IPS-20b (cell line): ENCODE measurements around the gene MLH3.
"Not testable (repeated sequence)": the region's sequence is repeated elsewhere in the genome, so short reads cannot be mapped to it uniquely, and the experiment has no call there.

Experiments used
- H3K27ac ChIP-seq: one replicate; pipeline ENCODE4 v1.5.1; 2013; ENCODE audit warnings: low read length
- H3K27me3 ChIP-seq: 2 replicates; pipeline ENCODE4 v1.6.1; 2013; ENCODE audit warnings: mild to moderate bottlenecking, low read length, inconsistent platforms; ENCODE audit not compliant: insufficient read depth
- H3K36me3 ChIP-seq: 2 replicates; pipeline ENCODE4 v1.6.1; 2013; ENCODE audit warnings: low read depth, mild to moderate bottlenecking, inconsistent platforms, low read length, moderate library complexity; ENCODE audit not compliant: insufficient read depth
- H3K4me1 ChIP-seq: 2 replicates; pipeline ENCODE4 v1.6.1; 2013; ENCODE audit warnings: mild to moderate bottlenecking, control low read depth, inconsistent platforms, low read length, moderate library complexity; ENCODE audit not compliant: insufficient read depth
- H3K4me3 ChIP-seq: 2 replicates; pipeline ENCODE4 v1.5.1; 2013; ENCODE audit warnings: mild to moderate bottlenecking, low read length, inconsistent platforms
- H3K9ac ChIP-seq: 2 replicates; pipeline ENCODE4 v1.6.1; 2013; ENCODE audit warnings: low read depth, mild to moderate bottlenecking, inconsistent platforms, low read length, moderate library complexity
- H3K9me3 ChIP-seq: 2 replicates; pipeline ENCODE4 v1.6.1; 2013; ENCODE audit warnings: mild to moderate bottlenecking, low read depth, low read length, inconsistent platforms; ENCODE audit not compliant: insufficient read depth

MLH3 gene

DNA sequence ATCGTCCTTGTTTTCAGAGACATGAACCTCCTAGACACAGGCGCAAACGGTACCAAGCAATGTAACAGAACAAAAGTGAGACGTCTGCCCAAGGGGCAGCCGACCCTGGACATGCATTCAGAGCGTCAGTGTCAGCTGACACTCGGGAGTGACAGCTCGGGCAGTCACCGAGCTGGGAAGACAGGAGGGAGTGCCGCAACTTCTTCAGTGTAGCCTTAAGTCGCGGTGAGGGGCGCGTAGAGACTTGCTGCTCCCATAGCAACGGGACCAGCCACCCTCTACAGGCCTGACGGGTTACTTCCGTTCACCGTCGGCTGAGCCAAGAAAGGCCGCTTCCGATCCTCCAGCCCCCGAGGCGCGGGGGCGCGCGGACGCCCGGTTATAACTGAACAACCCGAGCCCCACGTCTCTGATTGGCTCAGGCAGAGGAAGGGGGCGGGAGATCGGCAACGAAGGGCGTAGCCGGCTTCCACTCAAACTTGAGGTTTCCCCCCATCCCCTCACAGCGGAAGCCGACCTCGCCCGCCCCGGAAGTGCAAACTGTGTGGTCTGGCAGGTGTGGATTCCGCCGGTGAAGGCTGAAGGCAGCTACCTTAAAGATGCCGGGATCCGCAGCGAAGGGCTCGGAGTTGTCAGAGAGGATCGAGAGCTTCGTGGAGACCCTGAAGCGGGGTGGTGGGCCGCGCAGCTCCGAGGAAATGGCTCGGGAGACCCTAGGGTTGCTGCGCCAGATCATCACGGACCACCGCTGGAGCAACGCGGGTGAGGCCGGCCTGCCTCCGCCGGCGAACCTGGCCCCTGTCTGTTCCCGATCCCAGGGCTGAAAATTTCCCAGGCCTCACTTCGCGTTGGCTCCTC lies 48.6 kb downstream of the MLH3 start, which contains the start of gene EIF2B2:
TSS of gene EIF2B2 (plus strand) at position 530 of the 858 bp plus-strand sequence. CDS start at position 600, 70 bp downstream.
- Histone ChIP-seq H3K4me3 (peak within 1 kb of the TSS; percentile 89), H3K9ac (peak within 1 kb of the TSS; percentile 76), H3K27ac (no peak within 1 kb of the TSS), H3K27me3 (no peaks in the 10 kb centered on the region), H3K9me3 (0 out of 2 replicates have a peak, but pooled peaks cover 2% of the 10 kb centered on the region), H3K36me3 (peaks cover 29% of the 10 kb centered on the region), H3K4me1 (peaks cover 7% of the 10 kb centered on the region)

DNA sequence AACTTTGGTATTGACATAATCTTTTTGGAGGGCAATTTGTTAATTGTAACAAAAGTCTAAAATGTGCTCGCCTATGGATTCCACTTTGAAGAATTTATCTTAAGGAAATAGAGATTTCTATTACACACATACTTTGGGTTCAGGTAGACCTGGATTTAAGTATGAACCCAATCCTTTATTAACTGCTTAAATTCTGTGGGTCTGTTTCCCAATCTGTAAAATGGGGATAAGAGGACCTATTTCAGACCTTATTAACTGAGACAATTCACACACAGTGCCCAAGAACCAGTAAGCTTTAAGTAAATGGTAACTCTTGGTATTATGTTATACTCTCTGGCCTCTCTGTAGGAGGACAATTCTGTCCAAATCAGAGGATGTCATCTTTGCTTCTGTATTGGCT lies 49.4 kb downstream of the MLH3 start:
- 0 out of 2 replicates have a peak, but pooled peaks cover 2% of the 10 kb centered on the region for H3K9me3 ChIP-seq
- no peak overlapping the region for H3K27ac ChIP-seq
- no peak overlapping the region; the same call in 1 of the 2 replicates for H3K9ac ChIP-seq
- H3K4me3 ChIP-seq = peak overlapping the region; percentile 89
- no peaks in the 10 kb centered on the region for H3K27me3 ChIP-seq
- H3K36me3 ChIP-seq = peaks cover 22% of the 10 kb centered on the region
- peaks cover 7% of the 10 kb centered on the region for H3K4me1 ChIP-seq

DNA sequence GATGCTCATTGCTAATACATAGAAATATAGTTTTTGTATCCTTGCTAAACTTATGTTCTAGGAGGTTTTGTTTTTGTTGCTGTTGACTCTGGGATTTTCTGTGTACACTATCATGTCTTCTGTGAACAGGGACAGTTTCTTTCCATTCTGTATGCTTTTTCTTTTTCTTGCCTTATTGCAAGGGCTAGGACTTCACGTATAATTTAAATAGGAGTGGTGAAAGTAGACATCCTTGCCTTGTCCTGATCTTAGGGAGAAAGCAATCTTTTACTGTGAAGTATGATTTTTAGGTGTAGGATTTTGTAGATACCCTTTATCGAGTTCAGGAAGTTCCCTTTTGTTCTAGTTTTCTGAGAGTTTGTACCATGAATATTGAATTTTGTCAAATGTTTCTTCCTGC lies 50.0 kb downstream of the MLH3 start:
- peaks cover 15% of the 10 kb centered on the region for H3K36me3 ChIP-seq
- peaks cover 7% of the 10 kb centered on the region for H3K4me1 ChIP-seq
- H3K4me3 ChIP-seq = no peak overlapping the region; the same call in 1 of the 2 replicates
- no peaks in the 10 kb centered on the region for H3K27me3 ChIP-seq
- H3K27ac ChIP-seq = no peak overlapping the region
- 0 out of 2 replicates have a peak, but pooled peaks cover 2% of the 10 kb centered on the region for H3K9me3 ChIP-seq
- no peak overlapping the region for H3K9ac ChIP-seq

DNA sequence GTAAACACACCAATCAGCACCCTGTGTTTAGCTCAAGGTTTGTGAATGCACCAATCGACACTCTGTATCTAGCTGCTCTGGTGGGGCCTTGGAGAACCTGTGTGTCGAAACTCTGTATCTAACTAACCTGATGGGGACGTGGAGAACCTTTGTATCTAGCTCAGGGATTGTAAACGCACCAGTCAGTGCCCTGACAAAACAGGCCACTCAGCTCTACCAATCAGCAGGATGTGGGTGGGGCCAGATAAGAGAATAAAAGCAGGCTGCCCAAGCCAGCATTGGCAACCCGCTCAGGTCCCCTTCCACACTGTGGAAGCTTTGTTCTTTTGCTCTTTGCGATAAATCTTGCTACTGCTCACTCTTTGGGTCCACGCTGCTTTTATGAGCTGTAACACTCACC lies 55.5 kb downstream of the MLH3 start:
- not testable (repeated sequence) for H3K9ac ChIP-seq, H3K27me3 ChIP-seq, H3K4me3 ChIP-seq, H3K27ac ChIP-seq, H3K9me3 ChIP-seq, H3K4me1 ChIP-seq, H3K36me3 ChIP-seq

DNA sequence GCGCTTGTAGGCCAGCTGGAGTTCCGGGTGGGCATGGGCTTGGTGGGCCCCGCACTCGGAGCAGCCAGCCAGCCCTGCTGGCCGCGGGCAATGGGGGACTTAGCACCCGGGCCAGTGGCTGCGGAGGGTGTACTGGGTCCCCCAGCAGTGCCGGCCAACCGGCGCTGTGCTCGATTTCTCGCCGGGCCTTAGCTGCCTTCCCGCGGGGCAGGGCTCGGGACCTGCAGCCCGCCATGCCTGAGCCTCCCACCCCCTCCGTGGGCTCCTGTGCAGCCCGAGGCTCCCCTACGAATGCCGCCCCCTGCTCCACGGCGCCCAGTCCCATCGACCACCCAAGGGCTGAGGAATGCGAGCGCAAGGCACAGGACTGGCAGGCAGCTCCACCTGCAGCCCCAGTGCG lies 57.1 kb downstream of the MLH3 start:
- not testable (repeated sequence) for H3K9ac ChIP-seq, H3K9me3 ChIP-seq, H3K4me3 ChIP-seq, H3K27me3 ChIP-seq, H3K27ac ChIP-seq, H3K4me1 ChIP-seq, H3K36me3 ChIP-seq

- H3K9ac ChIP-seq = no peak overlapping the region
- no peaks in the 10 kb centered on the region; the same call in 1 of the 2 replicates for H3K4me1 ChIP-seq
- H3K27me3 ChIP-seq = no peaks in the 10 kb centered on the region
- no peak overlapping the region for H3K4me3 ChIP-seq
- H3K27ac ChIP-seq = no peak overlapping the region
- H3K36me3 ChIP-seq = no peaks in the 10 kb centered on the region
- no peaks in the 10 kb centered on the region for H3K9me3 ChIP-seq
Observed at GRCh38 chr14:74988993-74989392, 62.3 kb downstream of the MLH3 start.

- Histone ChIP-seq H3K9me3 (no peaks in the 10 kb centered on the region), H3K9ac (no peak overlapping the region), H3K27ac (no peak overlapping the region), H3K4me1 (no peaks in the 10 kb centered on the region; the same call in 1 of the 2 replicates), H3K27me3 (no peaks in the 10 kb centered on the region), H3K4me3 (no peak overlapping the region), H3K36me3 (no peaks in the 10 kb centered on the region)
Observed at GRCh38 chr14:74988131-74988530, 63.1 kb downstream of the MLH3 start.

DNA sequence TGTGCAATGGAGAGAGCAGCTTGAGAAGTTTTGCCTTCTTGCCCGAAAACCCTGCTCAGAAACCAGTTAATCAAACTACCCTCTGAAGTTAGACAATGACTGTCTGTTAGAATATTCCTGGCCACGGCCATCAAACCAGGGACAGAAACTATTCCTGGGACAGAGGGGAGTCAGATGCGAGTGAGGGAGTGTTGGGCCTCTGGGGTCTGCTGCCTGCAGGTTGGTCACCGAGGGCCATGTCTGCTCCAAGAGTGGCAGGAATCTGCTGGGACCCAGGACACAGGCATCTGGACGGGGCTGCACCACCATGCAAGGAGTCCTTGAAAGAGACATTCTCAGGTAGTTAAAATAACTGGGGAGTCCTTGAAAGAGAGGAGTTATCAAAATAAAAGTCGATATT lies 65.5 kb downstream of the MLH3 start:
- H3K27ac ChIP-seq = no peak overlapping the region
- H3K36me3 ChIP-seq = no peaks in the 10 kb centered on the region
- H3K9me3 ChIP-seq = no peaks in the 10 kb centered on the region
- no peak overlapping the region for H3K9ac ChIP-seq
- H3K27me3 ChIP-seq = peaks cover 3% of the 10 kb centered on the region; the same call in 1 of the 2 replicates
- H3K4me3 ChIP-seq = no peak overlapping the region
- H3K4me1 ChIP-seq = no peaks in the 10 kb centered on the region; the same call in none of the 2 replicates

DNA sequence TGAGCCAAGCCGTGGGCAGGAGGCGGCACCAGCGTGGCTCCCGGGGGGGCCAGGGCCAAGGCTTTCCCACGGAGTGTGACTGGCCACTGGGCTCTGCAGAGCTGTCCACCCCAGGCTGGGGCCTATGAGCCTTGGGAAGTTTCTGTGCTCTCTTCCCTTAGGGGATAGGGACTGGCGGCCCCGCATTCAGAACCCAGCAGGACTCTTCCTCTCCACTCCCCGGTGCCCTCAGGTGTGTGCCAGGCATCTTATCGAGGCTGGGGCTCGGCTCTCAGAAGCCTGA lies 66.3 kb downstream of the MLH3 start:
- Histone ChIP-seq H3K9ac (no peak overlapping the region), H3K9me3 (no peaks in the 10 kb centered on the region), H3K4me3 (no peak overlapping the region), H3K27me3 (peaks cover 9% of the 10 kb centered on the region; the same call in 1 of the 2 replicates), H3K27ac (no peak overlapping the region), H3K36me3 (no peaks in the 10 kb centered on the region), H3K4me1 (peaks cover 4% of the 10 kb centered on the region)

GRCh38 chr14:74984236-74985027 lies 66.8 kb downstream of the MLH3 start:
- H3K9me3 ChIP-seq = no peaks in the 10 kb centered on the region
- peaks cover 9% of the 10 kb centered on the region; the same call in 1 of the 2 replicates for H3K27me3 ChIP-seq
- H3K9ac ChIP-seq = no peak overlapping the region
- no peaks in the 10 kb centered on the region for H3K36me3 ChIP-seq
- H3K4me1 ChIP-seq = peaks cover 9% of the 10 kb centered on the region
- H3K27ac ChIP-seq = no peak overlapping the region
- H3K4me3 ChIP-seq = no peak overlapping the region

DNA sequence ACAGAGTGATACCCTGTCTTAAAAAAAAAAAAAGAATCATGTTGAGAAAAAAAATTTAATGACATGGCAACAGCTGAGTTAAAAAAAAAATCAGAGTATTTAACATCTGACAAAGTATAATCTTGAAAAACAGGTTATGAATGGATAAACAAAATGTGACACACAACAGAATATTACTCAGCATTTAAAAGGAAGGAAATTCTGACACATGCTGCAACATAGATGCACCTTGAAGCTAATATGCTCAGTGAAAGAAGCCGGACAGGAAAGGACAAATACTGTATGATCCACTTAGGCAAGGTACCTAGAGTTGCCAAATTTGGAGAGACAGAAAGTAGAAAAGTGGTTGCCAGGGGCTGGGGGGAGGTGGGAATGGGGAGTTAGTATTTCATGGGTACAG lies 67.9 kb downstream of the MLH3 start:
- Histone ChIP-seq H3K9ac (no peak overlapping the region), H3K27ac (no peak overlapping the region), H3K27me3 (peaks cover 9% of the 10 kb centered on the region; the same call in 1 of the 2 replicates), H3K4me3 (no peak overlapping the region), H3K4me1 (peaks cover 17% of the 10 kb centered on the region), H3K36me3 (no peaks in the 10 kb centered on the region), H3K9me3 (no peaks in the 10 kb centered on the region)
